Measurements from ENCODE around the gene LDLRAD3.
A peak's percentile ranks its signal among the peaks of the same experiment; 100 is the strongest.

Gene LDLRAD3

DNA sequence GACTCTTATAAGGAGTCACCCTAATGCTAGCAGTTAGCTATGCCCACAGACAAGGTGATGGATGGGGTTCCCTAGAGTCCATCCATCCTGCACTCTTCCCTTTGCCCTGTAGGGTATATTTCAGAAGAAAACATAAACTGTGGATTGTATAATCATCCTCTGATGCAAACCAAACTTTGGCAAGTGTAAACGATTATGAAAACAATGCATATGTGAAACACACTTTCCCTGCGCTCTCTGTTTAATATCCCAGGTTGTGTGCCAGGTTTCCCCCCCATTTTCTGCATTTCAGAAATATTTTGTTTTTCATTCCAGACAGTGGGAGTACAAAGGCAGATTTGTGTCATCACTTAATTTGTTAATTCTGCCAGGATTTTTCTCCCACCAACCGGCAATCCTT is 110.0 kb downstream of the LDLRAD3 start:
- Histone ChIP-seq H3K27me3 (replicated peaks; ENCODE audit: control insufficient read depth, insufficient read depth, low read length) (0 out of 2 replicates have a peak, but pooled peaks cover 1% of the 10 kb centered on the region), H3K4me3 (replicated peaks; ENCODE audit: low read depth, low read length) (no peak overlapping the region), H3K36me3 (ENCODE audit: control insufficient read depth, insufficient read depth, low read length) (no peaks in the 10 kb centered on the region)
- DNase-seq (ENCODE audit: extremely low read depth, insufficient read length), result no peak
- TF ChIP-seq CTCF (IDR thresholded peaks at IDR 0.05; ENCODE audit: insufficient read depth, low read length, poor library complexity, severe bottlenecking), result no peak

GRCh38 chr11:36054628-36055027 is 110.8 kb downstream of the LDLRAD3 start:
- TF ChIP-seq CTCF (IDR thresholded peaks at IDR 0.05; ENCODE audit: insufficient read depth, low read length, poor library complexity, severe bottlenecking), result no peak
- no peak for DNase-seq (ENCODE audit: extremely low read depth, insufficient read length)

GRCh38 chr11:36056160-36056751 is 112.4 kb downstream of the LDLRAD3 start:
- Histone ChIP-seq H3K4me3 (replicated peaks; ENCODE audit: low read depth, low read length) (no peak overlapping the region), H3K36me3 (ENCODE audit: control insufficient read depth, insufficient read depth, low read length) (no peaks in the 10 kb centered on the region), H3K27me3 (replicated peaks; ENCODE audit: control insufficient read depth, insufficient read depth, low read length) (no peaks in the 10 kb centered on the region)
- DNase-seq (ENCODE audit: extremely low read depth, insufficient read length), result no peak
- peak; percentile 67 for TF ChIP-seq CTCF (IDR thresholded peaks at IDR 0.05; ENCODE audit: insufficient read depth, low read length, poor library complexity, severe bottlenecking)

More at GRCh38 chr11:36054628-36055027, 110.8 kb downstream of the LDLRAD3 start:
- Histone ChIP-seq H3K27me3 (replicated peaks; ENCODE audit: control insufficient read depth, insufficient read depth, low read length) (0 out of 2 replicates have a peak, but pooled peaks cover 1% of the 10 kb centered on the region), H3K36me3 (ENCODE audit: control insufficient read depth, insufficient read depth, low read length) (no peaks in the 10 kb centered on the region), H3K4me3 (replicated peaks; ENCODE audit: low read depth, low read length) (no peak overlapping the region)

- TF ChIP-seq CTCF (IDR thresholded peaks at IDR 0.05; ENCODE audit: insufficient read depth, low read length, poor library complexity, severe bottlenecking), result no peak
- no peak for DNase-seq (ENCODE audit: extremely low read depth, insufficient read length)
- Histone ChIP-seq H3K36me3 (ENCODE audit: control insufficient read depth, insufficient read depth, low read length) (no peaks in the 10 kb centered on the region), H3K4me3 (replicated peaks; ENCODE audit: low read depth, low read length) (no peak overlapping the region), H3K27me3 (replicated peaks; ENCODE audit: control insufficient read depth, insufficient read depth, low read length) (no peaks in the 10 kb centered on the region)
These were observed 113.6 kb downstream of the LDLRAD3 start for GRCh38 chr11:36057379-36058042.

- no peaks in the 10 kb centered on the region for H3K36me3 ChIP-seq (ENCODE audit: control insufficient read depth, insufficient read depth, low read length)
- no peak for TF ChIP-seq CTCF (IDR thresholded peaks at IDR 0.05; ENCODE audit: insufficient read depth, low read length, poor library complexity, severe bottlenecking)
- DNase-seq (ENCODE audit: extremely low read depth, insufficient read length), result no peak
- H3K4me3 ChIP-seq (replicated peaks; ENCODE audit: low read depth, low read length), result no peak overlapping the region
- no peaks in the 10 kb centered on the region for H3K27me3 ChIP-seq (replicated peaks; ENCODE audit: control insufficient read depth, insufficient read depth, low read length)
These were observed 115.8 kb downstream of the LDLRAD3 start for GRCh38 chr11:36059660-36060059.

Data from GM06990 (cell line).